H9 (cell line): ENCODE data around the gene ZRSR2. TPM values are rescaled to one million over a fixed set of nuclear protein-coding genes. Genes with fewer than 3 reads are reported as not detected.

ENCODE experiments used
- DNase-seq: peaks from one replicate; pipeline ENCODE4 v3.0.0-alpha.2; 2017
- H2AFZ ChIP-seq: one replicate; pipeline ENCODE4 v1.6.1; 2013; ENCODE audit warnings: mild to moderate bottlenecking, low read length, control low read depth, moderate library complexity
- H2AK5ac ChIP-seq: 2 replicates; pipeline ENCODE4 v1.6.1; 2013; ENCODE audit warnings: low read length, control low read depth, mixed read lengths; ENCODE audit not compliant: insufficient read length
- H2BK120ac ChIP-seq: one replicate; pipeline ENCODE4 v1.6.1; 2013; ENCODE audit warnings: low read depth, mild to moderate bottlenecking, low read length, control low read depth, inconsistent platforms; ENCODE audit not compliant: poor library complexity, severe bottlenecking
- H2BK12ac ChIP-seq: 2 replicates; pipeline ENCODE4 v1.6.1; 2013; ENCODE audit warnings: low read length, control low read depth, mixed read lengths, low read depth; ENCODE audit not compliant: insufficient read length
- H2BK15ac ChIP-seq: 2 replicates; pipeline ENCODE4 v1.6.1; 2013; ENCODE audit warnings: low read depth, low read length, control low read depth
- H2BK20ac ChIP-seq: one replicate; pipeline ENCODE4 v1.6.1; 2013; ENCODE audit warnings: low read depth, mild to moderate bottlenecking, low read length, control low read depth, inconsistent platforms; ENCODE audit not compliant: poor library complexity, severe bottlenecking
- H2BK5ac ChIP-seq: 2 replicates; pipeline ENCODE4 v1.6.1; 2013; ENCODE audit warnings: low read length, control low read depth, mixed read lengths; ENCODE audit not compliant: insufficient read length
- H3K14ac ChIP-seq: 2 replicates; pipeline ENCODE4 v1.6.1; 2013; ENCODE audit warnings: low read length, control low read depth; ENCODE audit not compliant: insufficient read depth
- H3K18ac ChIP-seq: 2 replicates; pipeline ENCODE4 v1.6.1; 2013; ENCODE audit warnings: low read depth, mild to moderate bottlenecking, mixed read lengths, low read length, control low read depth; ENCODE audit not compliant: insufficient read length
- H3K23ac ChIP-seq: 2 replicates; pipeline ENCODE4 v1.6.1; 2013; ENCODE audit warnings: low read length, control low read depth, mixed read lengths, low read depth; ENCODE audit not compliant: insufficient read length
- H3K23me2 ChIP-seq: 2 replicates; pipeline ENCODE4 v1.6.1; 2013; ENCODE audit warnings: low read depth, mild to moderate bottlenecking, mixed read lengths, low read length, control low read depth; ENCODE audit not compliant: insufficient read length, poor library complexity, severe bottlenecking
- H3K27ac ChIP-seq: 2 replicates; pipeline ENCODE4 v1.5.1; 2013; ENCODE audit warnings: low read length, control low read depth, mixed read lengths, low read depth; ENCODE audit not compliant: insufficient read length
- H3K27me3 ChIP-seq: 2 replicates; pipeline ENCODE4 v1.6.1; 2013; ENCODE audit warnings: low read length, control low read depth, inconsistent platforms; ENCODE audit not compliant: insufficient read depth
- H3K4ac ChIP-seq: 2 replicates; pipeline ENCODE4 v1.6.1; 2013; ENCODE audit warnings: low read depth, mild to moderate bottlenecking, control low read depth, inconsistent platforms, low read length, moderate library complexity
- H3K4me1 ChIP-seq: 2 replicates; pipeline ENCODE4 v1.6.1; 2013; ENCODE audit warnings: low read length, control low read depth, inconsistent platforms; ENCODE audit not compliant: insufficient read depth
- H3K4me2 ChIP-seq: 2 replicates; pipeline ENCODE4 v1.6.1; 2013; ENCODE audit warnings: low read length, control low read depth, mixed read lengths; ENCODE audit not compliant: insufficient read length, insufficient read depth
- H3K56ac ChIP-seq: 2 replicates; pipeline ENCODE4 v1.6.1; 2013; ENCODE audit warnings: low read depth, mild to moderate bottlenecking, mixed read lengths, low read length, control low read depth; ENCODE audit not compliant: insufficient read length
- H3K79me1 ChIP-seq: 2 replicates; pipeline ENCODE4 v1.6.1; 2013; ENCODE audit warnings: low read depth, mild to moderate bottlenecking, moderate library complexity, low read length, control low read depth, inconsistent platforms; ENCODE audit not compliant: insufficient read depth, poor library complexity, severe bottlenecking
- H3K79me2 ChIP-seq: 2 replicates; pipeline ENCODE4 v1.6.1; 2013; ENCODE audit warnings: low read length, control low read depth, inconsistent platforms; ENCODE audit not compliant: insufficient read depth
- H3K9ac ChIP-seq: 2 replicates; pipeline ENCODE4 v1.6.1; 2013; ENCODE audit warnings: low read length, control low read depth, mixed read lengths; ENCODE audit not compliant: insufficient read length; ENCODE audit errors: extremely low read depth
- H3K9me3 ChIP-seq: one replicate; pipeline ENCODE4 v1.6.1; 2013; ENCODE audit warnings: low read depth, low read length, inconsistent platforms; ENCODE audit not compliant: control insufficient read depth
- H3T11ph ChIP-seq: one replicate; pipeline ENCODE4 v1.6.1; 2013; ENCODE audit warnings: mild to moderate bottlenecking, low read length, control low read depth, inconsistent platforms
- H4K20me1 ChIP-seq: one replicate; pipeline ENCODE4 v1.6.1; 2013; ENCODE audit not compliant: control insufficient read depth, insufficient read length, insufficient read depth
- H4K5ac ChIP-seq: 2 replicates; pipeline ENCODE4 v1.6.1; 2013; ENCODE audit warnings: low read depth, mild to moderate bottlenecking, mixed read lengths, low read length, control low read depth; ENCODE audit not compliant: insufficient read length
- H4K8ac ChIP-seq: replicated peaks from 2 replicates; pipeline ENCODE4 v1.6.1; 2013; ENCODE audit warnings: low read length, control low read depth, mixed read lengths, low read depth; ENCODE audit not compliant: insufficient read length
- H4K91ac ChIP-seq: 2 replicates; pipeline ENCODE4 v1.6.1; 2013; ENCODE audit warnings: low read depth, mild to moderate bottlenecking, moderate library complexity, mixed read lengths, low read length, control low read depth; ENCODE audit not compliant: insufficient read length
- H3K27ac Mint-ChIP-seq, 3 experiments: 2 replicates in 2 of 3; 3 replicates in 1 of 3; pipeline ENCODE4 v1.8.0; 2020 to 2021; ENCODE audit warnings: mixed read lengths in 3 of 3, mild to moderate bottlenecking in 1 of 3, moderate library complexity in 1 of 3
- H3K27me3 Mint-ChIP-seq: 2 replicates; pipeline ENCODE4 v1.8.0; 2021; ENCODE audit warnings: low read depth, mild to moderate bottlenecking, moderate library complexity, mixed read lengths
- H3K36me3 Mint-ChIP-seq, 3 experiments: 2 replicates in 2 of 3; 3 replicates in 1 of 3; pipeline ENCODE4 v1.8.0; 2020 to 2021; ENCODE audit warnings: low read depth in 3 of 3, mixed read lengths in 3 of 3; ENCODE audit not compliant: insufficient read depth in 1 of 3
- H3K4me1 Mint-ChIP-seq, 2 experiments: 2 replicates each; pipeline ENCODE4 v1.8.0; 2020; ENCODE audit warnings: mixed read lengths in 2 of 2
- H3K4me3 Mint-ChIP-seq, 2 experiments: 2 replicates in 1 of 2; 3 replicates in 1 of 2; pipeline ENCODE4 v1.8.0; 2020 to 2021; ENCODE audit warnings: mild to moderate bottlenecking in 2 of 2, mixed read lengths in 2 of 2, moderate library complexity in 1 of 2
- H3K9me3 Mint-ChIP-seq, 2 experiments: 2 replicates in 1 of 2; 3 replicates in 1 of 2; pipeline ENCODE4 v1.8.0; 2020; ENCODE audit warnings: mild to moderate bottlenecking in 2 of 2, mixed read lengths in 2 of 2, moderate library complexity in 1 of 2
- WGBS: extraction: QIAGEN DNeasy Blood & Tissue Kit; methylation state at CpG from one replicate; pipeline ENCODE4 v1.1.7; 2013; ENCODE audit warnings: missing lambda C conversion rate, low lambda C conversion rate, mixed read lengths; ENCODE audit not compliant: insufficient read length; ENCODE audit errors: extremely low coverage; 5-methylcytosine and 5-hydroxymethylcytosine counted together
- total RNA-seq: library from RNA; stranded (reverse); gene quantifications from 2 replicates; pipeline ENCODE4 v1.2.1, GENCODE V29; 2021
- TF ChIP-seq, protein P1 (sequence below): fragments of 200-600 bp; sonication (generic); conservative IDR thresholded peaks from 3 replicates; pipeline ENCODE4 v1.8.0; 2021; ENCODE audit warnings: antibody characterized with exemption, mild to moderate bottlenecking

Gene ZRSR2
- total RNA-seq, 1 experiment from 2014 or later, result 21.1 TPM

DNA sequence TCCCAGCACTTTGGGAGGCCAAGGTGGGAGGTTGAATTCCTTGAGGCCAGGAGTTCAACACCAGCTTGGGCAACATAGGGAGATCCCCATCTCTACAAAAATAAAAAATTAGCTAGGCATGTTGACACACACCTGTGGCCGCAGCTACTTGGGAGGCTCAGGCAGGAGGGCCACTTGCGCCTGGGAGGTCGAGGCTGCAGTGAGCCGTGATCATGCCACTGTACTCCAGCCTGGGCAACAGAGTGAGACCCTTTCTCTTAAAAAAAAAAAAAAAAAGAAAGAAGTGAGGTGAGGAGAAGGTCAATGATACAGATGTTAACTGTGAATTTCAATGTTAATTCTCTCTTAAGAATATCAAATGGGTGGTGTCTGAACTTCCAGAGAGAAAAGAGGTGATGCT, 79.4 kb downstream of the ZRSR2 start:
- H3K79me1 ChIP-seq, result no peaks in the 10 kb centered on the region
- no peak overlapping the region for H4K5ac ChIP-seq
- WGBS, result no CpG with 5 or more reads among the region's 4 CpGs
- TF ChIP-seq, protein P1, sequence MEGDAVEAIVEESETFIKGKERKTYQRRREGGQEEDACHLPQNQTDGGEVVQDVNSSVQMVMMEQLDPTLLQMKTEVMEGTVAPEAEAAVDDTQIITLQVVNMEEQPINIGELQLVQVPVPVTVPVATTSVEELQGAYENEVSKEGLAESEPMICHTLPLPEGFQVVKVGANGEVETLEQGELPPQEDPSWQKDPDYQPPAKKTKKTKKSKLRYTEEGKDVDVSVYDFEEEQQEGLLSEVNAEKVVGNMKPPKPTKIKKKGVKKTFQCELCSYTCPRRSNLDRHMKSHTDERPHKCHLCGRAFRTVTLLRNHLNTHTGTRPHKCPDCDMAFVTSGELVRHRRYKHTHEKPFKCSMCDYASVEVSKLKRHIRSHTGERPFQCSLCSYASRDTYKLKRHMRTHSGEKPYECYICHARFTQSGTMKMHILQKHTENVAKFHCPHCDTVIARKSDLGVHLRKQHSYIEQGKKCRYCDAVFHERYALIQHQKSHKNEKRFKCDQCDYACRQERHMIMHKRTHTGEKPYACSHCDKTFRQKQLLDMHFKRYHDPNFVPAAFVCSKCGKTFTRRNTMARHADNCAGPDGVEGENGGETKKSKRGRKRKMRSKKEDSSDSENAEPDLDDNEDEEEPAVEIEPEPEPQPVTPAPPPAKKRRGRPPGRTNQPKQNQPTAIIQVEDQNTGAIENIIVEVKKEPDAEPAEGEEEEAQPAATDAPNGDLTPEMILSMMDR, result no peak
- H3K9me3 ChIP-seq, result no peaks in the 10 kb centered on the region
- H3K36me3 Mint-ChIP-seq, result no peaks in the 10 kb centered on the region
- no peak overlapping the region for H3K23ac ChIP-seq
- no peak overlapping the region for H3K18ac ChIP-seq
- H2BK20ac ChIP-seq, result no peak overlapping the region
- H3K27ac ChIP-seq, result no peak overlapping the region
- H4K91ac ChIP-seq, result no peak overlapping the region
- no peak overlapping the region for H2AK5ac ChIP-seq
- H3K56ac ChIP-seq, result no peak overlapping the region
- H3K4ac ChIP-seq, result no peak overlapping the region
- no peak overlapping the region for H3K9ac ChIP-seq
- no peak overlapping the region for H3K14ac ChIP-seq
- H3K27me3 ChIP-seq, result no peaks in the 10 kb centered on the region
- no peaks in the 10 kb centered on the region for H4K20me1 ChIP-seq
- H3K27me3 Mint-ChIP-seq, result no peaks in the 10 kb centered on the region
- H3K9me3 Mint-ChIP-seq, result no peaks in the 10 kb centered on the region
- no peak for DNase-seq
- no peak overlapping the region for H4K8ac ChIP-seq
- H3K4me2 ChIP-seq, result no peak overlapping the region
- no peaks in the 10 kb centered on the region for H3K23me2 ChIP-seq
- H3K79me2 ChIP-seq, result no peaks in the 10 kb centered on the region
- no peak overlapping the region for H3K4me3 Mint-ChIP-seq
- H3T11ph ChIP-seq, result no peak overlapping the region
- no peak overlapping the region for H2BK5ac ChIP-seq
- H3K4me1 ChIP-seq, result no peaks in the 10 kb centered on the region
- H2BK12ac ChIP-seq, result no peak overlapping the region
- H3K4me1 Mint-ChIP-seq, result peaks cover 5 to 9% of the 10 kb centered on the region in 2 experiments; a peak in 2 of 4 replicates
- H2AFZ ChIP-seq, result no peak overlapping the region
- no peak overlapping the region for H2BK15ac ChIP-seq
- no peak overlapping the region for H2BK120ac ChIP-seq
- no peak overlapping the region for H3K27ac Mint-ChIP-seq
